GM19455 (cell line): ENCODE results near the gene IFI27L2.

Source experiments
- ATAC-seq: cut with Tn5 transposase; IDR thresholded peaks from one replicate; pipeline ENCODE4 v1.9.1; 2021; ENCODE audit not compliant: unreplicated experiment

IFI27L2 gene

GRCh38 chr14:94103554-94104150, 25.8 kb downstream of the IFI27L2 start:
- no peak for ATAC-seq

GRCh38 chr14:94102768-94103482, 26.5 kb downstream of the IFI27L2 start:
- no peak for ATAC-seq

DNA sequence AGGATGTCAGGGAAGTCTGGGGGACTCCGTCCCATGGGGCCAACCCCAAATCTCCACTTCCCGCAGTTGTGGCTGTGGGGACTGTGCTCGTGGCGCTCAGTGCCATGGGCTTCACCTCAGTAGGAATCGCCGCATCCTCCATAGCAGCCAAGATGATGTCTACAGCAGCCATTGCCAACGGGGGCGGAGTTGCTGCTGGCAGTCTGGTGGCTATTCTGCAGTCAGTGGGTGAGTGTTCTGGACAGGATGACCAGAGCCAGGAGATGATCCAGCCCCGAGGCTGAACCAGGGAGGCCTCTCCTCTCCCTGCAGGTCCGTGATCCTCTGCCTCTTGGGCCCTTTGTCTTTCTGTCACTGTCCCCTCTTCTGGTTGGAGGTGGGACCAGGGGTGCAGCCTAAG, 27.7 kb downstream of the IFI27L2 start:
- ATAC-seq = no peak

DNA sequence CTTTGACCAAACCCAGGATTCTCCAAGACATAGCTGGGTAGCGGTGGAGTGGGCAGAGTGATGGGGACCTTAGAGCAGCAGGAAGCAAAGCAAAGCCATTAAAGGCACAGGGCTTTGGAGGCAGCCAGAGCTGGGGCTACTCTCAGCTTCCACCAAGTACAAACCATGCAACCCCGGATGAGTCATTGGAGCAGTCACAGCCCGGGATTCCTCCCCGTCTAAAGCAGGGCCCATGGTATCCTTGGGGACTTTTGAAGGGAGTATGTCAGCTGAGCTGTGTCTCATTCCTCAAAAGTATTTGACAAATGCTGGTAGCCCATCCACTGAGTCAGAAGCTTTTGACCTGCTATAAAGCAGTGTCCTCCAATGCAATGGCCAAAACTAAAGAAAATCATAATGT, 28.6 kb downstream of the IFI27L2 start:
- no peak for ATAC-seq

GRCh38 chr14:94099006-94099405, 30.4 kb downstream of the IFI27L2 start:
- ATAC-seq = no peak

GRCh38 chr14:94098326-94098992, 30.9 kb downstream of the IFI27L2 start:
- no peak for ATAC-seq

DNA sequence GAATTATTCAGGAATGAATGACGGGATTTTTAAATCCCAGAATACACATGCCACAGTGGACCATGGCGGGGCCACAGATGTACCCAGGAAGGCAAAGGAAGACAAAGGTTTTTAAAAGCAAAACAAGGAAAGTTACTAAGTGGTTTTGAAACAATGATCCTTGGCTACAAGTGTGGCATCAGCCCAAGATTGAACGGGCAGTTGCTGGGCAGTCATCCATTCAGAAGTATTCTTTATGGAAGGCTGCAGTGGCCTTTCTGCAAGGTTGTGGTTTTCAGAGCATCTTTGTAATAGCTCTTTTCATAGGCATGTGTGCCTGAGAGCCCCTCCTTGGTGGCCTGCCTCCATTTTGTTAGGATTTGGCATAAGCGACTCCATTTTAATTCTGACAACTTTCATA, 32.3 kb downstream of the IFI27L2 start:
- ATAC-seq = no peak

DNA sequence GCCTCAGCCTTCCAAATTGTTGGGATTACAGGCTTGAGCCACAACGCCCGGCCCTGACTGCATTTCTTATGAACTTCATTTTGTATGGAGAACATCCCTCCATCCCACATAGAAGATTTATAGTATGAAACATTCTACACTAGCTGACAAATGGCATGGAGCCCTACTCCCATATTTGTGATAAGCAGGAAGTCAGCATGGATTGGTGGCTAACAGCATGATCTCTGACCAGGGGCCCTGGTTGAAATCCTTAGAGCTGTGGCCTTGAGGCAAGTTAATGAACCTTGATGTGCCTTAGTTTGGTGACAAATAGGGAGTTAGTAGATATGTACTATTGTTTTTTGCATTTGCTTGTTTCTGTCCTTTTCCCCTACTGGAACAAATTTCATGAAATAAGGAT, 36.0 kb downstream of the IFI27L2 start:
- ATAC-seq = no peak

DNA sequence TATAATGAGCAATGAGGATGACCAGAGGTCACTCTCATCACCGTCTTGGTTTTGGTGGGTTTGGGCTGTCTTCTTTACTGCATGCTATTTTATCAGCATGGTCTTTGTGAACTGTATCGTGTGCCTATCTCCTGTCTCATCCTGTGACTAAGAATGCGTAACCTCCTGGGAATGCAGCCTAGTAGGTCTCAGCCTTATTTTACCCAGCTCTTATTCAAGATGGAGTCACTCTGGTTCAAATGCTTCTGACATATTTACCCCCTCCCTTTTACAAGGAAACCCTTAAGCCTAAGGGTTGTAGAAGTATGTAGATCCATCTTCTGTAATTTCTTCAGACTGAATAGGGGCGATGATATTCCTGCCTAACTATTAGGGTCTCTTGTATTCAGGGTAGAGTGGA, 39.9 kb downstream of the IFI27L2 start:
- ATAC-seq = no peak

GRCh38 chr14:94088516-94088915, 40.9 kb downstream of the IFI27L2 start:
- no peak for ATAC-seq

- ATAC-seq = no peak
Measured at GRCh38 chr14:94087891-94088290, 41.5 kb downstream of the IFI27L2 start.

- ATAC-seq = peak; percentile 36
Measured at GRCh38 chr14:94081386-94081820, 48.0 kb downstream of the IFI27L2 start.

DNA sequence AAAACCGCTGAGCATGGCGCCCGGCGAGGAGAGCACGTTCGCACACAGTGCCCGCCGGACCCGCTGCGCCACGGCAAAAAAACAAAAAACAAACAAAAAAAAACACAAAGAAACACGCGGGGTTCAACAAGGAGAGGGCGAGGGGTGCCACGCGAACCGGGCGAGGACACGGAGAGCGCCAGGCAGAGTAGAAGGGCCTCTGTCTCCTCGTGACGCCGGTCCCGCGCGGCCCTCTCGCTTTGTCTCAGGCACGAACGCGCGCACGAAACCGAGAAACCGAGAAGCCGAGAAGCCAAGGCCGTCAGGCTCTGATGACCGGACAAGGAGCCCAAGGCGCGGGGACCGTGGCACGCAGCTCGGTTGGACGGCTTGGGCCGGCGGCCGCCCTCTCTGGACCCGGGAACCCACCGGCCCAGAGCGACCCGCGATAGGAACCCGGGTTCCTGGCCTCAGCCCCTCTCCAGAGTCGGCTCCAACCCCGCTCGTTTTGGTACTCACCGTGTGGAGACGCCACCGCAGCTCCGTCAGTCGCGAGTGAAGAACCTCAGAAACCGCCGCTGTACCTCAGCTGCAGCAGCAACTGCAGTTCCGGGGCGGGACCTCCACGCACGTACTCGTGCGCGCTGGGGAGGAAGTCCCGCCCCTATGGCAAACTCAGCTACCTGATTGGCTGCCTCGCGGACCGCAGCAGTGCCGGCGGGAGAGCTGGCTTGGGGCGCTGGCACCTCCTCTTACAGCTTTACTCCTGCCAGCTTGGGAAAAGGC, 48.6 kb downstream of the IFI27L2 start, which contains the start of the genes DDX24 and IFI27L1:
Gene DDX24 (minus strand): TSS at position 582 of the 765 bp plus-strand sequence. CDS start 1,460 bp downstream, outside the sequence.
Gene IFI27L1 (plus strand): TSS at position 690 of the 765 bp plus-strand sequence. CDS start 15,628 bp downstream, outside the sequence.
- ATAC-seq = peak; percentile 98

- ATAC-seq = no peak
Measured at GRCh38 chr14:94079891-94080620, 49.3 kb downstream of the IFI27L2 start.

DNA sequence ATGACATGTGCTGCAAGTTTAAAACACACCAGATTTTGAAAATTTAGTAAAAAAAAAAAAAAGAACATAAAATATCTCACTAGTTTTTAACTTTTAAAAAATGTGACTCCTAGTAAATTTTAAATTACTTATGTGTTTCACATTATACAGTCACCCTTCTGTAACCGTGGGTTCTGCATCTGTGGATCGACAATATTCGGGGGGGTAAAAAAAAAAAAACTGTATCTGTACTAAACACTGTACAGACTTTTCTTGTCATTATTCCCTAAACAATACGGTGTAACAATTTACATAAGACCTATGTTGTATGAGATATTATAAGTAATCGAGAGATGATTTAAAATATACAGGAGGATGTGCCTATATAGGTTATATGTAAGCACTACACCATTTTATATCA, 51.6 kb downstream of the IFI27L2 start:
- ATAC-seq = no peak
